ENCODE results near the gene PRIM2. TPM values are rescaled to one million over a fixed set of nuclear protein-coding genes. Genes with fewer than 3 reads are reported as not detected.
A peak's percentile ranks its signal among the peaks of the same experiment; 100 is the strongest.
"Not testable (repeated sequence)": the region's sequence is repeated elsewhere in the genome, so short reads cannot be mapped to it uniquely, and the experiment has no call there.

The PRIM2 gene
- polyA plus RNA-seq, 4 donors = 15.6 to 17.0 (median 16.7) TPM

DNA sequence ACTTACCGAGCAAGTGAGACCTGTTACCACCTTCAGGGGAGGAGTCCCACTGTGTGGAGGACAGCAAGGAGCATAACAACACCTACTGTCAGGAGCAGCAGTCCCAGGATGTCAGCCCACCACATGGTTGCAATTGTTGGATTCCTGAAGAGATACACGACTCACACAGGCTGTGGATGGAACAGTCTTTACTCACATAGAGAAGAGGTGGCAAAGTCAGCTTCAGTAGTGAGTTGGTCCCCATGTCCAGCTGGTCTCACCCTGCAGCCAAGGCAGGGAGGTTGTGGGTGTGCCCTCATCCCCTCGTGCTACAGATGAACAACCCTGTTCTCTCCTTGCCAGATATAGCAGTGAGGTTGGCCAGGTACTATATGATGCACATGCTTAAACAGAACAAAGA lies 171.1 kb downstream of the PRIM2 start:
- not testable (repeated sequence) for DNase-seq (ENCODE audit: low read depth in 4 of 4, low spot score in 2 of 4)

GRCh38 chr6:57489887-57490286 lies 172.5 kb downstream of the PRIM2 start:
- DNase-seq (ENCODE audit: low read depth in 4 of 4, low spot score in 2 of 4) = not testable (repeated sequence)

DNA sequence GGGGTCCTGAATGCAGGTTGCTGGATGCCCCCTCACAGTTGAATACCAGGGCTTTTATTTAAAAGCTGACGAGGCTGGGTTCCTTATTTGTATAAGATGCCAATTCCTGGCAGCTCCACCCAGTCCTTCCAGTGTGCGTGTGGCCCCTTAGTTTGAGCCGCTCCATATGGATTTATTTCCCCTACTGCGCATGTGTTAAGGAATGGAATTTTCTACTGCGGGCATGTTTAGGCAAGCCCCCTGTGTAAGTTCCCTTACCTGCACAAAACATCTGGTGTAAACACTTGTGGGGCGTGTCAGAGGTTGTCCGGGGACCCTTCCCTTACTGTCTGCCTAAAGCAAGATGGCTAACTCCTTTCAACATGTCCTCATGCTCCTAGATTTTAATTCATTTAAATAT lies 174.4 kb downstream of the PRIM2 start:
- not testable (repeated sequence) for DNase-seq (ENCODE audit: low read depth in 4 of 4, low spot score in 2 of 4)

GRCh38 chr6:57496251-57496650 lies 178.8 kb downstream of the PRIM2 start:
- DNase-seq (ENCODE audit: low read depth in 4 of 4, low spot score in 2 of 4) = not testable (repeated sequence)

GRCh38 chr6:57500368-57501021 lies 183.1 kb downstream of the PRIM2 start:
- not testable (repeated sequence) for DNase-seq (ENCODE audit: low read depth in 4 of 4, low spot score in 2 of 4)

DNA sequence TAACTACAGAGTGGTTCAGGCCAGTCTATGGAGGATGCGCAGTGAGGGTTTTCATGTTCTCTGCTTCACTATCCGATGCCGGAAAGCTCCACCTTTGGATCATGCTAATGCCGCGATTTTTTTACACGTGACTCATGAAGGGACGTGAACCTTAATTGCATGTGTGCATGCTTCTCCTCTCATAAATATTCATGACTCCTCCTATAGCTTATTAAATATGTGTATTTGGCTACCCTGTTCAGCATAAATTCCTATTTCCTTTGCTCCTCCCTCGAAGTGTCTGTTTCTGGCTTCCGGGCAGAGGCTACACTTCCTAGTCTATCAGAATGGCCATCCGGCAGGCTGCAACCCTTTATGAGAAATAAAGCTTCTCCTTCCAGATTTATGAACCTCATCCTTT lies 185.0 kb downstream of the PRIM2 start:
- DNase-seq (ENCODE audit: low read depth in 4 of 4, low spot score in 2 of 4) = not testable (repeated sequence)

- not testable (repeated sequence) for DNase-seq (ENCODE audit: low read depth in 4 of 4, low spot score in 2 of 4)
Measured at GRCh38 chr6:57505251-57505650, 187.8 kb downstream of the PRIM2 start.

GRCh38 chr6:57510390-57510789 lies 193.0 kb downstream of the PRIM2 start:
- not testable (repeated sequence) for DNase-seq (ENCODE audit: low read depth in 4 of 4, low spot score in 2 of 4)

- DNase-seq (ENCODE audit: low read depth in 4 of 4, low spot score in 2 of 4) = not testable (repeated sequence)
Measured at GRCh38 chr6:57515171-57515570, 197.7 kb downstream of the PRIM2 start.

GRCh38 chr6:57515845-57516244 lies 198.4 kb downstream of the PRIM2 start:
- not testable (repeated sequence) for DNase-seq (ENCODE audit: low read depth in 4 of 4, low spot score in 2 of 4)

DNA sequence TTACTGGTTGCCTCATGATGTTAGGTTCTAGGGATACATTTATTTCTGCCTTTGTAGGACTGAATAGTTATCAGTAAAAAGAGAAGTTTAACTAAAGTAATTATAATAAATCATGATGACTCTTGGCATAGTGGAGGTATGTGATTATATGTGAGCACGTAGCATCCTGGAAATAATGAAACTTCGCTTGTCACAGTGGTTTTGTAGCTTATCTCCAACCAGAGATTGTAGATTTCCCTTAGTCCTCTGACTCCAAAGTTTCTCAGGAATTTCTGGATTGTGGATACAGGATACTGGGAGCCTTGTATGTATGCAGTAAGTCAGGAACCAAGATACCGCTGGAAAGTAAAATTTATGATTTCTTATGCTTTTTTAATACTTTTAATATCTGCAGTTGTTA lies 199.3 kb downstream of the PRIM2 start:
- not testable (repeated sequence) for DNase-seq (ENCODE audit: low read depth in 4 of 4, low spot score in 2 of 4)

- DNase-seq (ENCODE audit: low read depth in 4 of 4, low spot score in 2 of 4) = not testable (repeated sequence)
Measured at GRCh38 chr6:57519198-57519597, 201.8 kb downstream of the PRIM2 start.

- not testable (repeated sequence) for DNase-seq (ENCODE audit: low read depth in 4 of 4, low spot score in 2 of 4)
Measured at GRCh38 chr6:57521085-57521484, 203.7 kb downstream of the PRIM2 start.

GRCh38 chr6:57523221-57523620 lies 205.8 kb downstream of the PRIM2 start:
- DNase-seq (ENCODE audit: low read depth in 4 of 4, low spot score in 2 of 4) = not testable (repeated sequence)

- not testable (repeated sequence) for DNase-seq (ENCODE audit: low read depth in 4 of 4, low spot score in 2 of 4)
Measured at GRCh38 chr6:57529755-57530154, 212.3 kb downstream of the PRIM2 start.

- not testable (repeated sequence) for DNase-seq (ENCODE audit: low read depth in 4 of 4, low spot score in 2 of 4)
Measured at GRCh38 chr6:57532660-57533059, 215.2 kb downstream of the PRIM2 start.

DNA sequence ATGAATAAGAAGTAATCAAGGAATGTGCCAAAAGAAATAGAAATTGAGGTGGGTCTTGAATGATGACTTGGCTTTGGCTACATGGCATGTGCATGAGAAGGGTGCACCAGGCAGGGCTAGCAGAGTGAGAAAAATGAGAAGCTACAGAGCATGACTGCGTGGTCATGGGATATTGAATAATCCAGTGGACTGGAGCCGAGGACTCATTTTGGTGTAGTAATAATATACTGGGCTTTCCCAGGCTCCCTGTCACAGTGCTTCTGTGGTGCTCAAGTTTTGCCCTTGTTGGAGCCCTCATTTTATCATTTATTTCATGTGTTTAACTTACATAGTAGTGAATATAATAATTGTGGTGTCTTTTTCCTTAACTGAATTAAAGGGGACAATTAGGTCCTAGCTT lies 217.7 kb downstream of the PRIM2 start:
- DNase-seq (ENCODE audit: low read depth in 4 of 4, low spot score in 2 of 4) = not testable (repeated sequence)

GRCh38 chr6:57535994-57536393 lies 218.6 kb downstream of the PRIM2 start:
- peak in 1 of 4 donors; percentile 25 for DNase-seq (ENCODE audit: low read depth in 4 of 4, low spot score in 2 of 4)

GRCh38 chr6:57537916-57538315 lies 220.5 kb downstream of the PRIM2 start:
- not testable (repeated sequence) for DNase-seq (ENCODE audit: low read depth in 4 of 4, low spot score in 2 of 4)

DNA sequence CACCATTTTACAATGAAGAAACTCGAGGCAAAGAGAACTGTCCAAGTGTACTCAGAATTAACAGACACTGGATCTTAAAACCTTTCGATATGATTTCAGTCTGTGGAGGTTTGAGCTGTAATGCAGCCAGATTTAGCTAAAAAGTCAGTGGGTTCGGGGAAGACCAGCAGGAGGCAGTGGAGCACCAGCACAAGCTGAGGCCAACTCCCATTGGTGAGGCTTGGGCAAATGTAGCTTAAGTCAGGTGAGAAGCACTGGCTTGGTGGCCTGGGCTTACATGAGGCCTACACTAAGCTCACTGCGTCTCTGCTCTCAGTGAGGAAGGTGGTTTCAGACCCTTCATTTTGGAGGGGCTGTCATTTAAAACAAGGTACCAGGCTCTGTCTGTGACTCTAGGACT lies 234.5 kb downstream of the PRIM2 start:
- DNase-seq (ENCODE audit: low read depth in 4 of 4, low spot score in 2 of 4) = not testable (repeated sequence)

DNA sequence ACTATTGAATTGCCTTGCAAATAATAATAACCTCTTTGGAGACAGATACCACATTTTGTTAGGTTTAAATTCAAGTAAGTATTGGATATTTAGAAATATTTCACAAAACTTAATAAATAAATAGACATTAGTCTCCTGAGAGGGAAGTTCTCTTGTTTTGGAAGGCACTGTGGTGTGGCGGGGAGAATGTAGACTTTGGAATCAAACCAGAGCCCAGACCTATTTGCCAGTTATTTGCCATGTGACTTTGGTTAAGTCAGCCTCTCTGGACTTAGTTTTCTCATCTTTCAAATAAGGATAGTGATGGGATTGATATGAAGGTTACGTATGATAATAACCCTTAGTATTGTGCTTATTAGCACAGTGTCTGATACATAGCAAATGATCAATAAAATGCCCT lies 240.4 kb downstream of the PRIM2 start:
- DNase-seq (ENCODE audit: low read depth in 4 of 4, low spot score in 2 of 4) = not testable (repeated sequence)

DNA sequence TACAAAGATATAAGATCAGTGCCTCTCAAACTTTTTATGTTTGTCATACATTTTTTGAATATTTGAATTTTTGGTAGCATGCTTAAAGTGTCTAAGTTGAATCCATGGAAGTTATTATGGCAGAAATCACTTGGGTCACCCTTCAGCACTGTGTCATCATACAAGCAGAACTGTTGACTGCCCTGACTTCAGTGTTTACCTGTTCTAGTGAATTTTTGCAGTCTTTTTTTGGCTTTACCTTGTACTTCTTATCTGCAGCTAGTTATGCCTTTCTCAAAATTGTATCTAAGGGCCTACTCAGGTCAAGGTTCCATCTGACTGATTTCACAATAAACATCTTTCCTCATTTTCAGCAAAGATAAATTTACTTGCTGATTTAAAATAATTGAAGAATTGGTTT lies 241.7 kb downstream of the PRIM2 start:
- DNase-seq (ENCODE audit: low read depth in 4 of 4, low spot score in 2 of 4) = not testable (repeated sequence)

GRCh38 chr6:57562233-57562632 lies 244.8 kb downstream of the PRIM2 start:
- DNase-seq (ENCODE audit: low read depth in 4 of 4, low spot score in 2 of 4) = not testable (repeated sequence)

Measured in left renal cortex interstitium (tissue), 4 donors.